NCI-H748 (cell line): ENCODE measurements around the gene RAB3B.

ENCODE experiments used
- DNase-seq: peaks from one replicate; lab custom pipeline; 2025; ENCODE audit not compliant: unreplicated experiment; lab: John Stamatoyannopoulos, UW

RAB3B gene

GRCh38 chr1:51957618-51958017 is 32.9 kb downstream of the RAB3B start:
- peak; percentile 96 for DNase-seq

GRCh38 chr1:51956528-51957509 is 33.7 kb downstream of the RAB3B start:
- DNase-seq: peak; percentile 68

DNA sequence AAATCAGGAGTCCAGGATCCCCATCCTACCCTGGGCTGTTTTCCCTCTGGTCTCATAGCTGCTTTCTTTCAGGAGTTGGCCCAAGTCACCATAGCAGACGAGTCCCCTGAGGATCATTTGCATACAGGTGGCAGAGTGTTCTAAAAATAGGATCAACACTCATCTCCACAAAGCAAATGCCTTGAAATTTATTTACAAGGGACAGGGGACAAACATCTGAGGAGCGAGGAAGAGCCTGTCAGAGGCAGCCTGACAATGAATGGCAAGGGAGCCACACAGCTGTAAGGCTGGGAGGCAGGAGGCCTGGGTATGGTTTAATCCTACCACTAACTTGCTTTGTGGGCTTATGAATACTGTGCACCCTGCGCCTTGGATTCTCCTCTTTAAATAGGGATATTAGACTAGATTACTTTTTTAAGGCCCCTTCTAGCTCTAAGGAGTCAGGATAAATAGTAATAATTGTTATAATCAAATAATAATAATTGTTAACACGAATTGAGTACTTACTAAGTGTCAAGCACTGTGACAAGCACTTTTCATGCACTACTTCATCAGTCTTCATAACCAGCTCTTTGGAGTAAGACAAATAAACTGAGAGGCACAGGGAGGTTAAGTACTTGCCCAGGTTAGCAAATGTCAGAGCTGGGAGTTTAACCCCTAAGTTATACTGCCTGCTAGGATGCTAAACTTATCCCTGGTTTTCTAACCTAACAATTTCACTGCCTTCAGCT is 34.5 kb downstream of the RAB3B start:
- peak; percentile 97 for DNase-seq

GRCh38 chr1:51954783-51955182 is 35.7 kb downstream of the RAB3B start:
- DNase-seq: no peak

GRCh38 chr1:51953079-51953478 is 37.4 kb downstream of the RAB3B start:
- DNase-seq: no peak

DNA sequence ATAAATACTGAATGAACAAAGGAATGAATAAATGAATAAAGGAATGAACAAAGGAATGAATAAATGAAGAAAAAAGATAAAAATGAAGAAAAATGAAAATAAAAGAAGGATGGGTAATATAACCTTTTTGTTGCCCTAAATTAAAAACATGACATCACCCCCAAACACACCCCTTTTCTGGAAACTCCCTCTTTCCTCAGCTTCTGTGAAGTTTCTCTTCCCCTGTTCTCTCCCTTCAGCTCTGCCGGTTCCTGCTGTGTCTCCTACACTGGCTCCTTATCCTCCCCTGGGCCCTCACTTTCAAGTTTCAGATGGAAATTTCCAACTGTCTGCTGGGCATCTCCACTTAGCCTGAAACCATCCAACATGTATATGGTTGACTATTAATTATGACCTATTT is 37.9 kb downstream of the RAB3B start:
- no peak for DNase-seq

- DNase-seq: no peak
Measured at GRCh38 chr1:51950701-51951100, 39.8 kb downstream of the RAB3B start.

DNA sequence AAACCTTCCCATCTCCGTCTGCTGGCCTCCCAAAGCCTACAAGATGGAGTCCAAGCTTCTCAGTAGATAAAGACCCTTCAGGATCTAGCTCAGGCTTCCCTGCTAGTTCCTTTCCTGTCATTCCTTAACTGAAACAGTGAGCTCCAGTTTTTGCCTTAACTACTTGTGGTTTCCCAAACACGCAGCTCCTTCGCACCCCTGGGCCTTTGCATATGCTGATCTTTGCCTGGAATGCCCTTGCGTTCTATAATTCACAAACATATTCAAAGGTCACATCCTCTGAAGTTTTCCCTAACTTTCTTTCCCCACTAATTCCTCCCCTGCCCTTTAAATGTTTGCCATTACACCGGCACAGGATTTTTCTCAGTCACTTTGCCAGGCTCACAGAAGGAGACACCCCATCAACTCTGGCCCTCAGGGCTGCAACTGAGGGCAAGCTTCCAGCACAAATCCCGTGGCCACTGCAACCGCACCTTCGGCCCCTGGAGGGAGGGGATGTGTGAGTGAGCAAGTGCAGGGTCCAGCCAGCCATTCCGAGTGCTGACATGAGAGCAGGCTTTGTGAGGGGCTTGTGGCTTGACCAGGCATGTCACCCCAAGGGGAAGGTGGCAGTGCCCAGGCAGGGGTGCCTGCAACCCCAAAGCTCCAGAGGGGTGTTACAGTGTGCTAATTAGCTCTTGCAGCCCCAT is 41.3 kb downstream of the RAB3B start:
- DNase-seq: no peak

DNA sequence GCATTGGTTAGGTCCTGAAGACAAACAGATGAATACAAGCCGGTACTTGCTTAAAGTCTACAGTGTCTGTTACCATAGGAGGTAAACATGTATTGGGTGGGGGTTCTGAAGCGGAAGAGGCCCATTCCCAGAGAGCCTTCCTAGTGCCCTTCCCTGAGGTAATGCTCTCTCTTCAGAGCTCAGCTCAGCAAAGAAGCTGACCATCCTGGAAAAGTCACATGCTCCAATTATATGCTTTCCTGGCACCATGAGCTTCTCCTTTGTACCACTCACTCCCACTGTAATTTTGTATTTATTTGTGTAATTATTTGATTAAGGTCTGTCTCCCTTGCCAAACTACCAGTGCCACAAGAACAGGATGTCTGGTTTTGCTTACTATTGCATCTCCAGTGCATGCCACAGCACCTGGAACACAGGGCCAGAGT is 42.0 kb downstream of the RAB3B start:
- DNase-seq: peak; percentile 45

- DNase-seq: no peak
Measured at GRCh38 chr1:51946300-51946699, 44.2 kb downstream of the RAB3B start.

GRCh38 chr1:51945591-51945990 is 44.9 kb downstream of the RAB3B start:
- DNase-seq: no peak

- no peak for DNase-seq
Measured at GRCh38 chr1:51942281-51942680, 48.2 kb downstream of the RAB3B start.

GRCh38 chr1:51941528-51941927 is 49.0 kb downstream of the RAB3B start:
- no peak for DNase-seq

GRCh38 chr1:51937112-51937511 is 53.4 kb downstream of the RAB3B start:
- no peak for DNase-seq

DNA sequence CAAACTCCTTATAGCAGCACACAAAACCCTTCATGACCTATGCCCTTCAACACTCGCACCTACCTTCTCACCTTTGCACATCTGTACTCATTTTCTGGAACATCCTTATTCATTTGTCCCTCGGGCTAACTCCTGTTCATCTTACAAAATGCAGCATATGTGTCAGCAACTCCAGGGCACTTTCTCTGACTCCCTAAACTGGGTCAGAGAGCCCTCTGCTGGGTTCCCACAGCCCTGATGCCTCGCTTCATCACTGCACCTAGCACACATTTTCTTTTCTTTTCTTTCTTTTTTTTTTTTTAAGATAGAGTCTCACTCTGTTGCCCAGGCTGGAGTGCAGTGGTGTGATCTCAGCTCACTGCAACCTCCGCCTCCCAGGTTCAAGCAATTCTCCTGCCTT is 54.0 kb downstream of the RAB3B start:
- no peak for DNase-seq

DNA sequence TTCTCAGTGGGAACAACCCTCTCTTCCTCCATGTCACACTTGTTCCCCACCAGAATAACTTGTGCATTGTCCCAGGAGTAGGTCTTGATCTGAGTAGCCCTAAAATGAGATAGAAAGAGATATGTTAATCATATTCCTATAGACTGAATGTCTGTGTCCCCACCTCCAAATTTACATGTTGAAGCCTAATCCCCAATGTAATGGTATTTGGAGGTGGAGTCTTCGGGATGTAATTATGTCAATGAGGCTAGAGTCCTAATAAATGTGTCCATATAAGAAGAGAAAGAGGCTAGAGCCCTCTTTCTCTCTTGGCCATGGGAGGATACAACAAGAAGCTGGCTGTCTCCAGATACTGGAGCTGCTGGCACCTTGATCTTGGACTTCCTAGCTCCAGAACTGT is 57.2 kb downstream of the RAB3B start:
- DNase-seq: no peak

- DNase-seq: no peak
Measured at GRCh38 chr1:51930329-51930728, 60.2 kb downstream of the RAB3B start.

DNA sequence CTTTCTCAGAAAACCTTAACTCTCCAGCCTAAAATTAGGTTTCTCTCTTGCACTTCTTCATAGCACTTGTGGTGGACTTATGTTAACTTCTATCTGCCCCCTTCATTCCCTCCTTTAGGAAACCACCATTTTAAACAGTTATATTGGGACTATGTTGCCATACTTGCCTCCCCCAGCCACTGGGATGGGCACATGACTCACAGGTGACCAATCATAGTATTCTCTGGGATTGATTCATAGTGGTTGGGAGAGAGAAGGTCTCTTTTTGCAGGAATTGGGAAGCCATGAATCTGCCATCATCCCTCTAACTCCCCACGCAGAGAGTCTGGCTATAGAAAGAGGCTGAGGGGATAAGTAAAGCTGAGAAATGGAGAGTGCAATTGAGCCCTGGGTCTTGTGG is 61.6 kb downstream of the RAB3B start:
- no peak for DNase-seq

- DNase-seq: no peak
Measured at GRCh38 chr1:51927029-51927428, 63.5 kb downstream of the RAB3B start.

GRCh38 chr1:51926171-51926812 is 64.2 kb downstream of the RAB3B start:
- DNase-seq: peak; percentile 4

GRCh38 chr1:51924455-51924854 is 66.0 kb downstream of the RAB3B start:
- DNase-seq: no peak
